ENCODE results near the gene SLC12A8. TPM values are rescaled to one million over a fixed set of nuclear protein-coding genes. Genes with fewer than 3 reads are reported as not detected.

SLC12A8 gene
- total and polyA plus RNA-seq, 2 of the 13 experiments (the other 11 are each of a cell fraction or from before 2014, with no cell fraction given): 0.44 to 0.71 TPM

DNA sequence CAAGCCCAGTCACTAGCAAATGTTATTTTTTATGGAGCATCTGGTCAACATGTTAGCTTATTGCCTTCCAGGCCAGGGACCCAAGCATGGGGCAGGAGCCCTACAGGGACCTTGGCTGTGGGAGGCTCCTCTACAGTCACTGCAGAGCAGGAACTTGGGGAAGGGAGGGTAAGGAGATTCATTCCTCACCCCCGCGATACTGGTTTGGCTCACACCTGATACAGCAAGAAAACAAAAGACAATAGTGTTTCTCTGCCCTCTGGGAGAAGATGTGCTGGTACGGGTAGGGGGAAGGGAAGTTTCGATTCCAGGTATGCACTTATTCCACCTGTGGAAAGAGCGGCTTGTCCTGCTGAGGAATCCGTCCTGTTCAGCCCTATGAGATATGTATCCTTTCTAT lies 77.6 kb downstream of the SLC12A8 start:
- Histone ChIP-seq H3K4me2 (ENCODE audit: low read depth, low read length) (no peak overlapping the region), H3K9ac (ENCODE audit: insufficient read depth, low read depth, low read length) (no peak overlapping the region), H4K20me1 (ENCODE audit: insufficient read depth, low read length) (no peaks in the 10 kb centered on the region), H2AFZ (ENCODE audit: low read length) (no peak overlapping the region), H3K4me3 (replicated peaks in 1 of 3; ENCODE audit: insufficient read depth in 1 of 3, low read depth in 2 of 3, low read length in 3 of 3) (no peak overlapping the region), H3K27ac (ENCODE audit: extremely low read length, insufficient read depth, low read length) (no peak overlapping the region), H3K27me3 (ENCODE audit: control insufficient read depth in 1 of 2, insufficient read depth in 2 of 2, low read length in 2 of 2) (peaks cover 2 to 17% of the 10 kb centered on the region in 2 experiments; a peak in 3 of 5 replicates), H3K79me2 (ENCODE audit: insufficient read depth, low read length) (no peaks in the 10 kb centered on the region), H3K4me1 (ENCODE audit: insufficient read depth, low read length) (peaks cover 4% of the 10 kb centered on the region; the same call in 1 of the 2 replicates), H3K9me3 (ENCODE audit: low read length) (no peaks in the 10 kb centered on the region), H3K36me3 (replicated peaks in 1 of 2; ENCODE audit: control insufficient read depth in 1 of 2, insufficient read depth in 2 of 2, low read length in 2 of 2) (no peaks in the 10 kb centered on the region)
- in situ Hi-C loops (cut with HindIII; ENCODE audit: extremely low pct_ligation_motif_present, low pct_unique_long_range_greater_than_20kb) (no loop called here), intact Hi-C loops (cut with micrococcal nuclease; ENCODE audit: unreplicated experiment) (no loop called here)
- ATAC-seq: no peak
- 68% methylated on average over 6 of the region's 6 CpGs for whole genome bisulfite sequencing (ENCODE audit: low lambda C conversion rate)
- no TSS peak for BruUV-seq (replicated peaks)
- TF ChIP-seq, protein P1, sequence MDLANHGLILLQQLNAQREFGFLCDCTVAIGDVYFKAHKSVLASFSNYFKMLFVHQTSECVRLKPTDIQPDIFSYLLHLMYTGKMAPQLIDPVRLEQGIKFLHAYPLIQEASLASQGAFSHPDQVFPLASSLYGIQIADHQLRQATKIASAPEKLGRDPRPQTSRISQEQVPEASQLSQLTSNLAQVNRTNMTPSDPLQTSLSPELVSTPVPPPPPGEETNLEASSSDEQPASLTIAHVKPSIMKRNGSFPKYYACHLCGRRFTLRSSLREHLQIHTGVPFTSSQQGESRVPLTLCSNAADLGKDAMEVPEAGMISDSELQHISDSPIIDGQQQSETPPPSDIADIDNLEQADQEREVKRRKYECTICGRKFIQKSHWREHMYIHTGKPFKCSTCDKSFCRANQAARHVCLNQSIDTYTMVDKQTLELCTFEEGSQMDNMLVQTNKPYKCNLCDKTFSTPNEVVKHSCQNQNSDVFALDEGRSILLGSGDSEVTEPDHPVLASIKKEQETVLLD (CRISPR knock-in tag; IDR thresholded peaks at IDR 0.05; ENCODE audit: low read depth): no peak
- TF ChIP-seq HDAC2 (CRISPR knock-in tag; IDR thresholded peaks at IDR 0.05): no peak
- TF ChIP-seq ZSCAN5A (CRISPR knock-in tag; IDR thresholded peaks at IDR 0.05; ENCODE audit: borderline replicate concordance): no peak
- no peak for TF ChIP-seq TARDBP (CRISPR knock-in tag; IDR thresholded peaks at IDR 0.05)
- DNase-seq (ENCODE audit: low spot score): no peak
- ChIA-PET CTCF (ENCODE audit: low intra/inter-chr PET ratio, low total read pairs) (no interaction called here), POLR2A (no interaction called here)
- FAIRE-seq: no peak

- Histone ChIP-seq H3K79me2 (ENCODE audit: insufficient read depth, low read length) (no peaks in the 10 kb centered on the region), H3K4me2 (ENCODE audit: low read depth, low read length) (no peak overlapping the region), H2AFZ (ENCODE audit: low read length) (no peak overlapping the region), H3K36me3 (replicated peaks in 1 of 2; ENCODE audit: control insufficient read depth in 1 of 2, insufficient read depth in 2 of 2, low read length in 2 of 2) (no peaks in the 10 kb centered on the region), H4K20me1 (ENCODE audit: insufficient read depth, low read length) (no peaks in the 10 kb centered on the region), H3K9ac (ENCODE audit: insufficient read depth, low read depth, low read length) (no peak overlapping the region), H3K27ac (ENCODE audit: extremely low read length, insufficient read depth, low read length) (no peak overlapping the region), H3K4me1 (ENCODE audit: insufficient read depth, low read length) (peaks cover 19% of the 10 kb centered on the region), H3K27me3 (ENCODE audit: control insufficient read depth in 1 of 2, insufficient read depth in 2 of 2, low read length in 2 of 2) (peaks cover 2 to 14% of the 10 kb centered on the region in 2 experiments; a peak in 3 of 5 replicates), H3K9me3 (ENCODE audit: low read length) (no peaks in the 10 kb centered on the region), H3K4me3 (replicated peaks in 1 of 3; ENCODE audit: insufficient read depth in 1 of 3, low read depth in 2 of 3, low read length in 3 of 3) (no peak overlapping the region)
- FAIRE-seq (no peak), ATAC-seq (no peak), DNase-seq (ENCODE audit: low spot score) (no peak)
- in situ Hi-C loops (cut with HindIII; ENCODE audit: extremely low pct_ligation_motif_present, low pct_unique_long_range_greater_than_20kb): no loop called here
- POLR2A ChIA-PET: no interaction called here
- CTCF ChIA-PET (ENCODE audit: low intra/inter-chr PET ratio, low total read pairs): no interaction called here
- BruUV-seq (replicated peaks): no TSS peak
- intact Hi-C loops (cut with micrococcal nuclease; ENCODE audit: unreplicated experiment): no loop called here
- WGBS (ENCODE audit: low lambda C conversion rate): 40% methylated on average over 2 of the region's 2 CpGs
- no peak for TF ChIP-seq BCL6 (CRISPR knock-in tag; IDR thresholded peaks at IDR 0.05)
- TF ChIP-seq ARHGAP35 (CRISPR knock-in tag; IDR thresholded peaks at IDR 0.05; ENCODE audit: borderline replicate concordance): no peak
- TF ChIP-seq, protein P2, sequence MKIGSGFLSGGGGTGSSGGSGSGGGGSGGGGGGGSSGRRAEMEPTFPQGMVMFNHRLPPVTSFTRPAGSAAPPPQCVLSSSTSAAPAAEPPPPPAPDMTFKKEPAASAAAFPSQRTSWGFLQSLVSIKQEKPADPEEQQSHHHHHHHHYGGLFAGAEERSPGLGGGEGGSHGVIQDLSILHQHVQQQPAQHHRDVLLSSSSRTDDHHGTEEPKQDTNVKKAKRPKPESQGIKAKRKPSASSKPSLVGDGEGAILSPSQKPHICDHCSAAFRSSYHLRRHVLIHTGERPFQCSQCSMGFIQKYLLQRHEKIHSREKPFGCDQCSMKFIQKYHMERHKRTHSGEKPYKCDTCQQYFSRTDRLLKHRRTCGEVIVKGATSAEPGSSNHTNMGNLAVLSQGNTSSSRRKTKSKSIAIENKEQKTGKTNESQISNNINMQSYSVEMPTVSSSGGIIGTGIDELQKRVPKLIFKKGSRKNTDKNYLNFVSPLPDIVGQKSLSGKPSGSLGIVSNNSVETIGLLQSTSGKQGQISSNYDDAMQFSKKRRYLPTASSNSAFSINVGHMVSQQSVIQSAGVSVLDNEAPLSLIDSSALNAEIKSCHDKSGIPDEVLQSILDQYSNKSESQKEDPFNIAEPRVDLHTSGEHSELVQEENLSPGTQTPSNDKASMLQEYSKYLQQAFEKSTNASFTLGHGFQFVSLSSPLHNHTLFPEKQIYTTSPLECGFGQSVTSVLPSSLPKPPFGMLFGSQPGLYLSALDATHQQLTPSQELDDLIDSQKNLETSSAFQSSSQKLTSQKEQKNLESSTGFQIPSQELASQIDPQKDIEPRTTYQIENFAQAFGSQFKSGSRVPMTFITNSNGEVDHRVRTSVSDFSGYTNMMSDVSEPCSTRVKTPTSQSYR (CRISPR knock-in tag; IDR thresholded peaks at IDR 0.05; ENCODE audit: borderline replicate concordance): no peak
Observed at GRCh38 chr3:125132815-125133214, 79.7 kb downstream of the SLC12A8 start.

All from HepG2 (cell line).